Pancreas (tissue), 10 donors: Measurements from ENCODE around the gene PDLIM3. TPM values are rescaled to one million over a fixed set of nuclear protein-coding genes. Genes with fewer than 3 reads are reported as not detected.
A peak's percentile ranks its signal among the peaks of the same experiment; 100 is the strongest.

Source experiments
- ATAC-seq, 4 donors: fragments of 200-7000 bp; cut with Tn5 transposase; one replicate each; pipeline versions ENCODE4 v1.8.0 to v1.9.1; 2020; ENCODE audit warnings: mild to moderate bottlenecking in 4 of 4, moderate library complexity in 4 of 4
- DNase-seq, 6 donors: peaks; one replicate each; pipeline ENCODE4 v3.0.0-alpha.2; 2020
- FAIRE-seq: peaks from 2 replicates; lab custom pipeline; 2012; peaks lifted over from hg19 to GRCh38; lab: Jason Lieb, UNC
- H3K27ac ChIP-seq, 4 donors: fragments of 200-600 bp; sonication (generic); 1 replicate in 3 of 4; 2 replicates in 1 of 4; pipeline versions ENCODE4 v1.5.0 to v1.8.0; 2020
- H3K27me3 ChIP-seq, 4 donors: fragments of 200-600 bp; one replicate each; pipeline ENCODE4 v1.8.0; 2021
- H3K36me3 ChIP-seq, 3 donors: fragments of 200-600 bp; sonication (generic) in 1 of 3; one replicate each; pipeline versions ENCODE4 v1.5.0 to v1.8.0; 2020 to 2021
- H3K4me1 ChIP-seq, 3 donors: fragments of 200-600 bp; one replicate each; pipeline ENCODE4 v1.8.0; 2021
- H3K4me3 ChIP-seq, 4 donors: fragments of 200-600 bp; sonication (generic) in 2 of 4; one replicate each; pipeline versions ENCODE4 v1.5.0 to v1.8.0; 2020 to 2021
- H3K9me3 ChIP-seq, 4 donors: fragments of 200-600 bp; one replicate each; pipeline ENCODE4 v1.8.0; 2021
- CTCF ChIP-seq, 4 donors: fragments of 200-600 bp; sonication (generic) in 3 of 4; IDR thresholded peaks; one replicate each; pipeline versions ENCODE4 v1.5.0 to v1.8.0; 2021; ENCODE audit warnings: antibody characterized with exemption in 4 of 4
- WGBS, 2 donors: extraction: QIAGEN DNeasy Blood & Tissue Kit; methylation state at CpG; one replicate each; pipeline ENCODE4 v1.1.7; 2013; 5-methylcytosine and 5-hydroxymethylcytosine counted together
- intact Hi-C, 3 donors: fragments of 100-400 bp; cut with DNase I; formaldehyde crosslinking; loops; one replicate each; pipeline versions ENCODE4 v1.11.1 to v1.14.2; 2022
- polyA plus RNA-seq, 2 donors: library from polyadenylated mRNA; stranded (reverse); fragments of 200-250 nt; gene quantifications; one replicate each; pipeline ENCODE4 v1.2.3, GENCODE V29; 2013
- total RNA-seq, 6 donors: library from RNA; stranded (reverse); fragmentation: NEBNext Ultra II Directional in 4 of 6; extraction: Animal tissue kit (Norgen Biotek cat#: 25700) in 4 of 6; gene quantifications; one replicate each; pipeline versions ENCODE4 v1.2.1 to v1.2.4, GENCODE V29; 2021 to 2023
- donor health status: healthy with polysubstance abuse.
- donor health status: DM: no; HTN: no; CAD: no; lungs with moderate emphysema.
- donor health status: DM: no; HTN: no; CAD: no.
- donor health status: control.
- donor health status: control.
- donor health status: Bipolar disorder and iron deficiency.
- donor health status: DM: yes; HTN: yes; CAD: no.
- donor health status: DM: no; HTN: no; CAD: no.
- donor health status: DM: no; HTN: no; CAD: no.
- donor health status: DM: yes; HTN: yes; CAD: no.

Gene PDLIM3
- total and polyA plus RNA-seq, 8 donors, result 6.3 to 50.5 (median 18.9) TPM

DNA sequence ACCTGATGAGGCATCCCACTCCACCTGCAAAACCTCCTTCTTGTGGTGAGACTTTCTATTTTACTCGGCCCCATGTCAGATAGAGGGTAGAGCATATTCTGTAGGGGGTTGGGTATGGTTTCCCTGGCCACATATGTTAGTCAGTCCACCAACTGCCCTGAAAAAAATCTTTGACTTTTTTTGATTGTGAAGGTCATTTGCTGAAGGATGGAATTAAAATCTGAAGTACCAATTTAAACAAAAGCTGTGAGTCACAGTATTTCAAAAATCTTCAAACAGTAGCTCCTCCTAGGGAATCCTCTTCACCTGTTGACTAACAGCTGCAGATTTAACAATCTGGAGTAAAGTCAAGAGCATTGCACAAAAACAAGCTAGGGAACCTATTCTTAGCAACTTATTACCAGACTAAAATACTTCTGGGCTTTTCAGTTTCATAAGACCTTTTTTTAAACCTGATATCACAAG is 55.8 kb downstream of the PDLIM3 start:
- no peaks in the 10 kb centered on the region for H3K9me3 ChIP-seq
- 57 to 69% methylated on average over 1 of the region's 1 CpG for WGBS, 2 donors
- no peak overlapping the region for H3K27ac ChIP-seq
- DNase-seq (no peak), ATAC-seq (no peak), FAIRE-seq (no peak)
- intact Hi-C loops, result loop anchor here in 1 of 3 donors (10.0 kb wide), 1 partner anchor 115 kb away; no protein-coding TSS in a partner anchor
- no peaks in the 10 kb centered on the region for H3K27me3 ChIP-seq
- no peak for TF ChIP-seq CTCF (IDR thresholded peaks at IDR 0.05)
- no peak overlapping the region for H3K4me3 ChIP-seq
- H3K36me3 ChIP-seq, result no peaks in the 10 kb centered on the region
- no peaks in the 10 kb centered on the region for H3K4me1 ChIP-seq

GRCh38 chr4:185473247-185473646 is 62.1 kb downstream of the PDLIM3 start:
- no peak for ATAC-seq
- no peaks in the 10 kb centered on the region for H3K27me3 ChIP-seq
- no peaks in the 10 kb centered on the region for H3K36me3 ChIP-seq
- intact Hi-C loops, result loop anchor here in 1 of 3 donors (10.0 kb wide), 1 partner anchor 122 kb away; no protein-coding TSS in a partner anchor
- peaks cover 0 to 4% (median 0%) of the 10 kb centered on the region in 3 donors for H3K4me1 ChIP-seq
- FAIRE-seq, result no peak
- no peak overlapping the region for H3K4me3 ChIP-seq
- no peak overlapping the region for H3K27ac ChIP-seq
- H3K9me3 ChIP-seq, result no peaks in the 10 kb centered on the region
- no peak for DNase-seq
- TF ChIP-seq CTCF (IDR thresholded peaks at IDR 0.05), result no peak
- 94 to 98% methylated on average over 8 of the region's 8 CpGs for WGBS, 2 donors

DNA sequence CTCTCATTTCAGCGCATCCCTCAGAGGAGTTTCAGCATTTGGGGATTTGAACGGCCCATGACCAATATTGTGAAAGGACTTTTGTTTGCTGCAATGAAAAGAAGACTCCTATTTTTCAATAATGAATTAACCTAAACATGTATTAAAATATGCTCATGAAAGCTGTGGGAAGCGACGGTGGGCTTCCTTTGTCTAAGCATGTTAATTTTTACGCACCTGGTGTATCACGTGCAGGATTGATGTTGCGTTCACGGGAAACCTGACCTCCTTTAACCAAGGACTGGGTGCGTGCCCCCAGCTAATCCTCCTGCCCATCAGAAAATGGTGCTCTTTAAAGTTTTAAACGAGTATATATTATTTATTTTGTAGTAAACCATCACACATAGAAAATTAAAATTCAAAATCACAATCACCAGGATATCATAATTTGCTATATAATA is 63.2 kb downstream of the PDLIM3 start:
- peaks cover 0 to 4% (median 0%) of the 10 kb centered on the region in 3 donors for H3K4me1 ChIP-seq
- no peaks in the 10 kb centered on the region for H3K36me3 ChIP-seq
- no peaks in the 10 kb centered on the region for H3K9me3 ChIP-seq
- FAIRE-seq (no peak), DNase-seq (no peak), ATAC-seq (no peak)
- intact Hi-C loops, result loop anchor here in 1 of 3 donors (10.0 kb wide), 1 partner anchor 123 kb away; no protein-coding TSS in a partner anchor
- no peak for TF ChIP-seq CTCF (IDR thresholded peaks at IDR 0.05)
- H3K27me3 ChIP-seq, result no peaks in the 10 kb centered on the region
- H3K4me3 ChIP-seq, result peak overlapping the region; percentile 80 to 95 (median 87)
- WGBS, 2 donors, result 47 to 49% methylated on average over 10 of the region's 10 CpGs
- no peak overlapping the region for H3K27ac ChIP-seq

DNA sequence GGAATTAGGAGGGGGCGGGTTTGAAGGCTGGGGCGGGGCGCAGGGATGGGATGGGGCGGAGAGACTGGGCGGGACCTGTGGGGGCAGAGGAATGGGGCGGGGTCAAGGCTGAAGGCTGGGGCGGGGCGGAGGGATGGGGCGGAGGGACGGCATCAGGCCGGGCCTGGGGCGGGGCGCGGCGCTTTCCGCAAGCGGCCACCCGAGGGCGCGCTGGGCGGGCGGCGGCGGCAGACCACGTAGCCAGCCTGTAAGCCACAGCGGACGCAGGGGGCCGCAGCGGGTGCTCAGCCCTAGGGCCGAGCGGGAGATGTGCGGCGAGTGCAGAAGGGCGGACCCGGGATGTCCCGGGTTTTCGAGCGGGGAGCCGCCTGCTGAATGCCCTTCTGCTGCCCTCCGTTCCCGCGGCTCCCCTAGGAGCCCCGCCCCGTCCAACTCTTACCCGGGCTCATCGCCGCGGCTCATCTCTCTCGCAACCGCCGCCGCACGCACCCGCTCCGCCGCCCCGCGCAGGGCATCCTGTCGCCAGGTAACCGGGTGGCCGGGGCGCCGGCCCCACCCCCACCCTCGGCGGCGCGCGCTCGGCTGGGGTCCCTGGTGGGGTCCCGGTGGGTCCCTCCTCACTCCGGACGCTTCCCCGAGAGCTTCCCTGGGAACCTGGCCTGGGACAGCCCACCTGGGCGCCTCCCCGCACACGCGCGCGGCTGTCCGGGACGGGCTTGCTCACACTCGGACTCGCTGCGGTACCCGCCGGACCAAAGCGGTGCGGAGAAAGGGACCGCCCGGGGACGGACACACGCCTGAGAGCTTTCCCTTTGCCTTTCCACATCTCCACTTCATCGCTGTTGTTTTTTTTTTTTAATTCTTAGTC is 63.8 kb downstream of the PDLIM3 start, which contains the start of gene CCDC110:
Gene CCDC110 (minus strand): TSS at position 499 of the 868 bp plus-strand sequence. CDS start 50 bp downstream, at position 449.
- no peaks in the 10 kb centered on the region for H3K36me3 ChIP-seq
- no peaks in the 10 kb centered on the region for H3K27me3 ChIP-seq
- FAIRE-seq (no peak), DNase-seq (peak; percentile 93 to 97 (median 96)), ATAC-seq (peak; percentile 89 to 96 (median 92))
- H3K4me3 ChIP-seq, result peak within 1 kb of the TSS; percentile 80 to 95 (median 87)
- TF ChIP-seq CTCF (IDR thresholded peaks at IDR 0.05), result peak; percentile 45 to 63 (median 54)
- intact Hi-C loops, result loop anchor here in 1 of 3 donors (10.0 kb wide), 1 partner anchor 123 kb away; no protein-coding TSS in a partner anchor
- peaks cover 0 to 4% (median 0%) of the 10 kb centered on the region in 3 donors for H3K4me1 ChIP-seq
- H3K9me3 ChIP-seq, result no peaks in the 10 kb centered on the region
- H3K27ac ChIP-seq, result peak within 1 kb of the TSS; percentile 55 to 77 (median 74)
- 1% methylated on average over 46 to 93 of the region's 93 CpGs for WGBS, 2 donors
